Progenitor cell of endocrine pancreas (in vitro differentiated cells): Measurements from ENCODE around the gene NR5A1. TPM values are rescaled to one million over a fixed set of nuclear protein-coding genes. Genes with fewer than 3 reads are reported as not detected.

Experiments
- DNase-seq: peaks from one replicate; pipeline ENCODE4 v3.0.0; 2021; ENCODE audit warnings: low spot score; ENCODE audit not compliant: unreplicated experiment
- H3K27ac Mint-ChIP-seq: 2 replicates; pipeline ENCODE4 v1.8.0; 2021; ENCODE audit warnings: mild to moderate bottlenecking, moderate library complexity, mixed read lengths
- H3K27me3 Mint-ChIP-seq: 2 replicates; pipeline ENCODE4 v1.8.0; 2021; ENCODE audit warnings: mixed read lengths
- H3K36me3 Mint-ChIP-seq: 2 replicates; pipeline ENCODE4 v1.8.0; 2022; ENCODE audit warnings: mixed read lengths; ENCODE audit not compliant: insufficient read depth
- H3K4me1 Mint-ChIP-seq: 2 replicates; pipeline ENCODE4 v1.8.0; 2021; ENCODE audit warnings: low read depth, mixed read lengths
- H3K4me3 Mint-ChIP-seq: 2 replicates; pipeline ENCODE4 v1.8.0; 2021; ENCODE audit warnings: low read depth, mild to moderate bottlenecking, moderate library complexity, mixed read lengths
- H3K9me3 Mint-ChIP-seq: 2 replicates; pipeline ENCODE4 v1.8.0; 2021; ENCODE audit warnings: low read depth, mixed read lengths
- CTCF ChIP-seq: fragments of 200-600 bp; sonication (generic); IDR thresholded peaks from one replicate; pipeline ENCODE4 v1.5.0; 2021; ENCODE audit warnings: antibody characterized with exemption, mild to moderate bottlenecking; ENCODE audit not compliant: unreplicated experiment
- total RNA-seq: library from RNA; stranded (reverse); gene quantifications from 2 replicates; pipeline ENCODE4 v1.2.1, GENCODE V29; 2021

NR5A1 gene
- total RNA-seq, 1 donor from 2014 or later = 0.36 TPM

GRCh38 chr9:124454791-124455443, 52.3 kb downstream of the NR5A1 start:
- Mint-ChIP-seq H3K27ac (no peak overlapping the region), H3K4me1 (peaks cover 4% of the 10 kb centered on the region), H3K4me3 (no peak overlapping the region), H3K36me3 (no peaks in the 10 kb centered on the region), H3K9me3 (no peaks in the 10 kb centered on the region), H3K27me3 (peaks cover 47% of the 10 kb centered on the region)
- DNase-seq = no peak
- no peak for TF ChIP-seq CTCF

- H3K27me3 Mint-ChIP-seq = peaks cover 53% of the 10 kb centered on the region
- H3K9me3 Mint-ChIP-seq = no peaks in the 10 kb centered on the region
- H3K4me1 Mint-ChIP-seq = peaks cover 4% of the 10 kb centered on the region
- no peak overlapping the region for H3K27ac Mint-ChIP-seq
- DNase-seq = no peak
- TF ChIP-seq CTCF = no peak
- no peak overlapping the region for H3K4me3 Mint-ChIP-seq
- H3K36me3 Mint-ChIP-seq = no peaks in the 10 kb centered on the region
Measured at GRCh38 chr9:124454296-124454695, 52.9 kb downstream of the NR5A1 start.

GRCh38 chr9:124453586-124454191, 53.5 kb downstream of the NR5A1 start:
- Mint-ChIP-seq H3K27me3 (peaks cover 55% of the 10 kb centered on the region), H3K9me3 (no peaks in the 10 kb centered on the region), H3K4me1 (peaks cover 4% of the 10 kb centered on the region), H3K4me3 (no peak overlapping the region), H3K36me3 (no peaks in the 10 kb centered on the region), H3K27ac (no peak overlapping the region)
- DNase-seq = no peak
- TF ChIP-seq CTCF = no peak

- Mint-ChIP-seq H3K9me3 (no peaks in the 10 kb centered on the region), H3K27me3 (peaks cover 60% of the 10 kb centered on the region), H3K4me3 (no peak overlapping the region), H3K36me3 (no peaks in the 10 kb centered on the region), H3K4me1 (peaks cover 4% of the 10 kb centered on the region), H3K27ac (no peak overlapping the region)
- no peak for TF ChIP-seq CTCF
- no peak for DNase-seq
Measured at GRCh38 chr9:124452841-124453585, 54.2 kb downstream of the NR5A1 start.

GRCh38 chr9:124452326-124452725, 54.9 kb downstream of the NR5A1 start:
- Mint-ChIP-seq H3K27me3 (peaks cover 60% of the 10 kb centered on the region), H3K4me3 (no peak overlapping the region), H3K27ac (no peak overlapping the region), H3K4me1 (peaks cover 4% of the 10 kb centered on the region), H3K9me3 (no peaks in the 10 kb centered on the region), H3K36me3 (no peaks in the 10 kb centered on the region)
- TF ChIP-seq CTCF = no peak
- no peak for DNase-seq
